Stimulated activated naive CD4-positive, alpha-beta T cell (primary cell): ENCODE measurements around the gene ZNF785.
"Not testable (repeated sequence)": the region's sequence is repeated elsewhere in the genome, so short reads cannot be mapped to it uniquely, and the experiment has no call there.

Source experiments
- DNase-seq, 6 experiments: peaks; one replicate each; lab custom pipeline; 2025; lab: John Stamatoyannopoulos, UW

The ZNF785 gene

GRCh38 chr16:30585400-30586191 is at the start of gene ZNF785:
Gene ZNF785, minus strand, starts transcription at chr16:30585697. Its CDS starts 86 bp downstream, at chr16:30585611.
- peak; percentile 81 to 93 (median 90) for DNase-seq

GRCh38 chr16:30633526-30633925 is 48.0 kb upstream of the ZNF785 start:
- no peak for DNase-seq

- not testable (repeated sequence) for DNase-seq
Measured at GRCh38 chr16:30632454-30632853, 47.0 kb upstream of the ZNF785 start.

- peak; percentile 68 to 87 (median 80) for DNase-seq
Measured at GRCh38 chr16:30628628-30629540, 43.4 kb upstream of the ZNF785 start.

GRCh38 chr16:30626236-30626635 is 40.7 kb upstream of the ZNF785 start:
- no peak for DNase-seq

- DNase-seq: no peak
Measured at GRCh38 chr16:30623536-30624283, 38.2 kb upstream of the ZNF785 start.

- no peak for DNase-seq
Measured at GRCh38 chr16:30622455-30623032, 37.0 kb upstream of the ZNF785 start.

- no peak for DNase-seq
Measured at GRCh38 chr16:30621765-30622164, 36.3 kb upstream of the ZNF785 start.

GRCh38 chr16:30620169-30620568 is 34.7 kb upstream of the ZNF785 start:
- no peak for DNase-seq

- DNase-seq: no peak
Measured at GRCh38 chr16:30619638-30620037, 34.1 kb upstream of the ZNF785 start.

- no peak for DNase-seq
Measured at GRCh38 chr16:30619202-30619601, 33.7 kb upstream of the ZNF785 start.

GRCh38 chr16:30615358-30616091 is 30.0 kb upstream of the ZNF785 start:
- DNase-seq: peak; percentile 19 to 55 (median 50)

GRCh38 chr16:30609926-30610839 is 24.7 kb upstream of the ZNF785 start, which contains the start of gene ZNF689:
Gene ZNF689, minus strand, starts transcription at chr16:30610389. Its CDS starts 348 bp downstream, at chr16:30610041.
- peak; percentile 90 to 96 (median 93) for DNase-seq

- DNase-seq: peak in 2 of 6 experiments; percentile 10 to 38
Measured at GRCh38 chr16:30609002-30609925, 23.8 kb upstream of the ZNF785 start.

GRCh38 chr16:30606004-30606403 is 20.5 kb upstream of the ZNF785 start:
- DNase-seq: no peak

GRCh38 chr16:30605158-30605557 is 19.7 kb upstream of the ZNF785 start:
- no peak for DNase-seq

- no peak for DNase-seq
Measured at GRCh38 chr16:30604316-30604947, 18.9 kb upstream of the ZNF785 start.

GRCh38 chr16:30603945-30604315 is 18.4 kb upstream of the ZNF785 start:
- DNase-seq: no peak
